NCI-H524 treated with DMSO at 0.1 percent for 48 hours (cell line): ENCODE measurements around the gene DENND1B.

ENCODE experiments used
- DNase-seq: peaks from one replicate; lab custom pipeline; 2025; lab: John Stamatoyannopoulos, UW

DENND1B gene

DNA sequence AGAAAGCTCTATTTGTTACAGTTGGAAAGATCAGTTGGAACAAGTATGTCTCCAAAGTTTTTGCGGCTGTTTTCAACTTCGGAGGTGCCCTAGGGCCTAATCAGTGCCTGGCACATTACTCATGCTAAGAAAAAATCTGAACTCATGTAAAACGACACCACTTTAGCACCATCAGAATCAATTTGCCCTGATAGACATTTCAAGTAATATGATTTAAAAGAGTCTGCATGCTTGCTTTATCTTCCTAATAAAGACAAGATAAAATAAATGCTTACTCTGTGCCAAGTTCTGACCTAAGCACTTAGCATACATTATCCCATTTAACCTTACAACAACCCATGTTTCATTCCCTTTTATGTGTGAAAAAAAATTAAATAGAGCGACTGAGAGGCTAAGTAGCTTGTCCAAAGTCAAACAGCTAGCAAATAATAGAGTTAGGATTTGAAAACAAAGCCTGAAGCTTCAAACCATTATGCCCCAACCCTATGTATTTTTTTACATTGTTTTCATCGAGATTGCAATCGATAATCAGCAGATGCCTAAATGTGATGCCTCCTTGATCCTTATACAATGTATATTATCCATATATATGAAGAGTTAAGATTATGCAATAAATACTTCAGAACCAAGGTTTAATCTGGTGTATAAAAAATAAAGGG lies 91.3 kb downstream of the DENND1B start:
- DNase-seq: no peak

DNA sequence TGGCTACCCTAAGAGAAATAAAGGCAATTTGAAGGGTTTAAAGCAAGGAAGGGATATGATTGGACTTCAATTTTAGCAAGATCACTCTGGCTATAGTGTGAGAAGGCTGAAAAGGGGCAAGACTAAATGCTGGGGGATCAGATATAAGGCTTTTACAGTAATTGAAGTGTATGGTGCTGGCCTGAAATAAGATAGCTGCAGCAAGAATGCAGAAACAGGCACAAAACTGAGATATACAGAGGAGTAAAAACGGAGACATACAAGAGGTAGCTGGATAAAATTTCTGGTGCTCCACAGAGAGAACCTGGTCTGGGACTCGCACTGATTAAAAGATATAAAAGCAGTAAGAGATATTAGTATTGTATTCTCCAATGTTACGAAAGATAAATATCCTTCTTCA lies 92.0 kb downstream of the DENND1B start:
- no peak for DNase-seq

DNA sequence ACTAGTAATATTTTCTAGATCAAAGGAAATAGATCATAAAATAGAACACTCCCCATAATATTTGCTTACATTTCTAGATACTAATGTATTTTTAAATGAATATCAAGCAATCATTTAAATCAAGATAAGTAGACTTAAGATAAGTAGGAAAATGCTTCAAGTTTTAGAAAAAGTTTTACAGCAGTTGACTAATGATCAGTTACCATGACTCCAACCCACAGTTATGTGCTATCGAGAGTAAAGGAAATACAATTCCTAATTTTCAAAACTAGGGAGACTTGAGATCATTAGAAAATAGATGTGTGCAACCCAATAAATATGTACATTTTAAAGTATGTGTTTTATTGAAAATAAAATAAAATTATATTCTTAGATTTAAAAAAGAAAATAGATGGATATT lies 95.0 kb downstream of the DENND1B start:
- DNase-seq: no peak

DNA sequence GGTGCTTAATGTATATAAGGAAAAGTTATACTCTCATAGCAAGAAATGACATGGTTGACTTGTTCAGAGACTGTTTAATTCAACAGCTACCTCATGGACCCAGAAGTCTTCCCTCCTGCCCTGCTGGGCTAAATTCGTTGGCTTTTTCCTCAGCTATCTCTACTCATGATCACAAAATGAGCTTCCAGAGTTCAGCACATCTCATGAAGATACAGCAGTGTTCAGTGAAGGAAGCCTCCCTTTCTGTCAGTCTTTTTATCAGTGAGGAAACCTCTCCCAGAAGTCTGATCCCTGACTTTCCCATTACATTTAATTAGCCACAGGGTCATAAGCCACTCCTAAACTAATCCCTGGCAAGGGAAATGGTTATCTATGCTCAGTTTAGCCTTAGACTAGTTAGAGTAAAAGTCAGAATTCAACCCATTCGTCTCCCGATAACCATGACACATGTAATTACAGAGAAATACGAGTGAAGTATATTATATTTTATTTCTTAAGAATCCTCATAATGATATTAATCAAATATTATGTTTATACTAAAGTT lies 97.5 kb downstream of the DENND1B start:
- DNase-seq: peak; percentile 44

DNA sequence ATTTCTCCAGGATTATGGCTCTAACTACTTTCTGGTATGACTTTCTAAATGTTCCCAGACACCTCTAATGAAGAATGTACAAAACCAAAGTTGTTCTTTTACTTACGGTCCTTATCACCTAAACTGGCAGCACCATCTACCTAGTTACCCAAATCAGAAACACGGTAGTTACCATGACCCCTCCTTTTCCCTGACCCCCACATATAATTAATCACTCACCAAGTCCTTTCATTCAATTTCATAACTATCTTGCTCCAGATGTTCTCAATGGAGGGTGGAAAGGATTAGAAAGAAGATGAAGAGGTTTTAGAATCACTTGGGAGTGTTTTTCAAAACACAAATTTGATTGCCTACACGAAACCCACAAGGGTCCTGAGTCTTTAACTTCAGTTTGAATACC lies 98.0 kb downstream of the DENND1B start:
- peak; percentile 44 for DNase-seq

DNA sequence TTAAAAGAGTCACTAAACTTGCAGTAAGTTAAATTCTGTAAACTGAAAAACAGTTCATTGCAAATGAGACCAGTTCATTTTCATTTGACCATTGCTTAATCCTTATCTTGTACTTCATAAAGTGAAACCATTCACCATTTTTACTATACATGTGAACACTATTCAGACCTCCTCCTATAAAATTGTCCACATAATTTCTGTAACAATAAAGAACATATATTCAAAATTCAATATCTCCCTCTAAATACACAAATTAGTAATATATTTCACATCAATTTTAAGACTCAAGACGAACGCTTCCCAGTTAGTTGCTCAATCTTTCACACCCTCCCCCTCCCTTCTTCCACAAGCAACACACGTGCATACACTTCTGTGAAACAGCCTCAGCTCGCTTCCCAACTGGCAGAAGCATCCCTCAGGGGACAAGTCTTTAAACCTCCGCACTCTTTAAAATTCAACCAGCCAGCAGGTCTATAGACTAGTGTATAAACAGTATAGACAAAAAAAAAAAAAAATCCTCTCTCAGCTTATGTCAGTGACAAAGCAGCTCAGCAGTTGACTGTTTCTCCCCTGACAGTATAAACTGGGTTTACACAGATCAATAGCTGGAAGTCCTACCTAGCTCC lies 99.6 kb downstream of the DENND1B start:
- DNase-seq: peak; percentile 84

DNA sequence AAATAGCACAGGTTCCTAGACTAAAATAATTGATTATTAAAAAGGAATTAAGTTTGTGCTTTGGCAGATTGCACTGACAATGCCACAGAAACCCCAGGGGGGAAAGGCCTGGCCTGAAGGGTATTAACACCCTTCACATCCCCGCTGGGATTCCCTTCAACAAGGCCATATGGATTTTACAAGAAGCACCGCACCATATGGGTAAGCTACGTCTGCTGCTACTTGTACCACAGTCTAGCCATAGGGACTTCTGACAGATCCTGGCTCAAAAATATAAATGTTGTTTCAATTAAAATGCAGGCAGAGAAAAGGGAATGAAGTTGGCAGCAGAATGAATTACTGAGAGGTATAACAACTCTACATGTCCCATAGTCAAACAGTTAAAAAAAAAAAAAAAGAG lies 101.0 kb downstream of the DENND1B start:
- DNase-seq: peak; percentile 91

DNA sequence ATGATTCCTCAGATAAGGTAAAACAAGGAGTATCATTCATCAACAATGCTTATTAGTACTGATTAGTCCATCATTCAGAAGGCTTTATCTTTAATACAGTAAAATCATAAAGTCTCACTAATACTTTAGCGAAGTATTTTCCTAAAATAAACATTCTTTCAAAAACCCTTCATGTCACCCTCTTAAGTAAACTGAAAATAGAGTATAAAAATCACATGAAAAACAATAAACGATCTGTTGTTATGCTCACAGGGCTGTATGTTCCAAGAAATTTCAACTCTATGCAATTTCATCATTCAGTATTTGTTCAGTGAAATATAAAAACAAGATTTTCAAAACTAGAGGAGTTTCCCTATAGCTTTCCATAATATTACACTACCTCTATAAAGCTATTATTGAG lies 102.0 kb downstream of the DENND1B start:
- DNase-seq: no peak

DNA sequence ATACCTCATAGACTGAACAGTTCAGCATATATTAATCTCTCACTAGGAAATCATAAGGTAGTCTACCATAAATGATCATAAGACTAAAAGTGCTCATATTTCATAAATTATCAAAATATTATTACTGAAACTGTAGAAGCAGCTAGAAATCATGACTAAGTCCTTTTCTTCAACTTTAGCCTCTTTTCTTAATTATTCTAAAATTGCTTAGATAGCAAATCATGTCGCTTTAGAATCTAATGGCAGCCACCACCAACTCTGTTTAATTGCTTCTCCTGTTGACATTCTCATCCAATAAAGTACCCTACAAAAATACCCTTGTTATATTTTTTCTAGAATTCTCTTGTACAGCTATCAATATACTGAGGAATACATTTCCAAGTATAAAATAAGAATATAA lies 102.9 kb downstream of the DENND1B start:
- DNase-seq: no peak

DNA sequence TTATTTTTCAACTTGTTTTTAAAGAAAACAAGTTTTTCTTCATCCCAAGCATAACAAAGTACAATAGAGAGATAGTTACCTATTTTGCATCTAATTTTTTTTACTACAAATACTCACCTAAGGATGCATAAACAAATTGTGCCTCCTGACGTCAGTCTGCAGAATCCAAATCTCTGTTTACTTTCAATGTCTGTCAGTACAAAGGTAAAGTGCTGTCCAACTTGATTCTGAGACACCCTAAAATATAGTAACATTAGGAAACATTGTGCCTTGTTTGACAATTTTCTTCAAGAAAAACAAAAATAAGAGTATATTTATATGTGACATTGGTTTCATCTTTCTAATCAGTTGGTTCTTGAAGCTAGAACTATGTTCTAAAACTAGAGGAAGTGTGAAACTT lies 103.4 kb downstream of the DENND1B start:
- no peak for DNase-seq

DNA sequence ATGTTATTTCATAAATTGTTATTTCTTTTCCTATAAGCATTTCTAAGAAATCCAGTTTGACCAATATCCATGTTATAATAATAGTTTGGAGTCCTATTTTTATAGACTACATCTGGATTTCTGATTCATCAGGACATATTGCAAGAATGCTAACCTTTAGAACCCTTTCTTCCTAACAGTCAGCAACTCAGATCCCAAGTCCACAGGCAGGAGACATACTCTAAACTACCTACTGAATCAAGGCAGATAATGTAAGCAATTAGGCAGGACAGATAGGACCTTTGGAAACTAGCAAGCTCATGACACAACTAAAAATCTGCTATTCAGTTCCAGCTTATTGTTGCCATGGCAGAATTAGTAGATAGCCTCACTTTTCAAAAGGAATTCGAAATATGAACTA lies 104.1 kb downstream of the DENND1B start:
- no peak for DNase-seq

DNA sequence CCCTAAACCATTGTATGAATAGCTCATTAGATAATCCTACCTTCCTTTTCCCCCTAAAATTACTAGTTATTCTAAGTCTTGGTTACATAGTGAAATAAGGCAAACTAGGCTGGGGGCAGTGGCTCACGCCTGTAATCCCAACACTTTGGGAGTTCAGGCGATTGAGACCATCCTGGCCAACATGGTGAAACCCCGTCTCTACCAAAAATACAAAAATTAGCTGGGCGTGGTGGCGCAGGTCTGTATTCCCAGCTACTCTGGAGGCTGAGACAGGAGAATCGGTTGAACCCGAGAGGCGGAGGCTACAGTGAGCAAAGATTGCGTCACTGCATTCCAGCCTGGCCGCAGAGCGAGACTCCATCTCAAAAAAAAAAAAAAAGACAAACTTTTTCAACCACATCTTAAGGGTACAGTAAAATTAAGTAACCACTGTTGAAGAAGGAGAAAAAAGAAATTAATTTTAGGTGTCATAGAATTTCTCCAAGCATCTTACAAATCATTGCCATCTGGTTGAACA lies 108.5 kb downstream of the DENND1B start:
- no peak for DNase-seq

DNA sequence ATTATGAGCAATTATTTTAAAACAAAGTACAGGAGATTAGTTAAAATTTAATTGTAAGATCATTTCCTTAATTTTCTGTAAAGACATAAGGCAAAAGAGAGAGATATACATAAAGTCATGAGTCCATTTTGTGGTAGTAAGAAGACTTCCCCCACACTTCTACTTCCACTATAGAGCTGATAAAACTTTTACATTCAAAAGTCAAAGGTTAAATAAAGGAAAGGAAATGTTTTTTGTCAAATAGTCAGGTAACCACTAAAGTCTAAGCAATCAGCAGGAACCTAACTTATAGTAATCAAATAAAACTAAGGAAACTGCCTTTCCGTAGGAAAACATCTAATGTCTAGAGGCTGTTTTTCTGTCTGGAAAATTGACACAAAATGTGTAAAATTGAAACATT lies 110.9 kb downstream of the DENND1B start:
- no peak for DNase-seq

DNA sequence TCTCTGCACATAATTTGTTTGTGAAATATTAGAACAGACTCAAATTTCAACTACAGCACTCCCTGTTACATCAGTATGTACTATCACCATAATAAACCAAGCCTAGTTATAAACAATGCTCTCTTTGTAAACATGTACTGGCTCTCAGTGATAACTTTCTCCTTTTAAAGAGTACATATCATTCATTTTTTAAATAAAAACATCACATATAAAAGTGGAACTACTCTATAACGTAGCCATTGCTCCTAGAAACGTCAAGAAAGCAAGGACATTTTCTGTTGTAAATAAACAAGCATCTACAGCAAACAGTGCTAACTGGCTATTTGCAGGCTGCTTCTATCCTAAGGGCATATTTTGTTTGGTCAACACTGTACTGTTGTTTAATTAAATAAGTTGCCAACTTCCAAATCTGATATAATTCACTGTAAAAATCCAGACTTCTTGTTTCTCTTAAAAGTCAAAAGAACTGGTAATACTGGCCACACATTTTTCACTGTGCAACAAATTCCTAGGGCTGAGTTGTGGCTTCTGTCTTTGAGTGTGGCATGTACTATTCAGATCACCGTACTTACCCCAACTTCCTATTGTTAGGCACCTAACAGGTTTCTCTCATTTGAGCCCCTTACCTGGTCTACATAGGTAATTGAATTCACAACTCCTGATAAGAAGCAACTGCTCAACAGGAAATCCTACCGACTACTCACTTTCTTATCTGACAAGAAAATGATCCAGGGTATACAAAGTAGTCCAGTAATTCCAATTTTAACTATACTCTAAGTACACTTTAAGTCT lies 111.9 kb downstream of the DENND1B start:
- DNase-seq: no peak

DNA sequence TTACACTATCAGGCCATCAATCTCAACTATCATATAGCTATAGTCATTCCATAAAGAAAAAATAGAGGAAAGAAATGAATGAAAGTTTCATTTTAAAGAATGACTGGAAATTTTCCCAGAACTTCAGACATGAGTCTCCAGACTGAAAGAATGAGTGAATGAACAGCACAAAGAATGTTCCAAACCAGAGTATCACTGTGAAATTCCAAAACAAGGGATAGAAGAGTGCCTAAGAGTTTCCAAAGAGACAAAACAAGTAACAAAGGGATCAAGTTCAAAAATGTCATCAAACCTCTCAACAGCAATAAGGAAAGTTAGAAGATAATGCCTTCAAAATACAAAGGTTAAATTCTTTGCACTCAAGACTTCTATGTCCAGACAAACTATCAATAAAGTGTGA lies 114.9 kb downstream of the DENND1B start:
- no peak for DNase-seq

DNA sequence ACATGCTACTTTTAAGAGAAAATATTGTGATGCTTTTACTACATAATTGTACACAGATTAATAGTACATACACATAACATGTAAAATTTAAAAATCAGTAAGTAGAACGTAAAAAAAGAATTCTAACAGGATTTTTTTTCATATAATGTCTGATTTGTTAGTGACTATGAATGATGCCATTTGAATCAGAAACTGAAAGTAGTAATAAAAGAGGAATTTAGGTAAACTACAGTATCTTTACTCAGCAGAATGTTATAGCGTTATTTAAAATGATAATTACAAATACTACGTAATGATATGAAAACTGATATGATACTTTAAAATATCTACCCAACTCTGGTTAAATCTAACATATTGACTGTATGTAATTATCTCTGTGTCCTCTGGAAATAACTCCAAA lies 116.1 kb downstream of the DENND1B start:
- no peak for DNase-seq

DNA sequence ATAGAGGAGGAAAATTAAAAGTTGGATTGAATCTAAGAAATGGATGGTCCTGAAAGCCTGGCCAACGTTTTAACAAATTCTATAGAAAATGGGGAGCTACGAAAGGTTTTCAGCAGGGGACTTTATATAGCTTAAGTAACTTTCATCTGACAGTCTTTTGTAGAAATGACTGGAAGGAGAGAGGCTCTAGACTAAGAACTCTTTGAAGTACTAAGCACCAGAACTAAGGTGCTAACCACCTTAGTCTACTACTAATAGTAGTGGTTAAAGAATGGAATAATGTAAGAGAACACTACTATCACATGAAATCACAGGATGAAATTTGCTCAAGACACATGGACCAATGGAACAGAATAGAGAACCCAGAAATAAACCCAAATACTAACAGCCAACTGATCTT lies 126.1 kb downstream of the DENND1B start:
- DNase-seq: no peak

DNA sequence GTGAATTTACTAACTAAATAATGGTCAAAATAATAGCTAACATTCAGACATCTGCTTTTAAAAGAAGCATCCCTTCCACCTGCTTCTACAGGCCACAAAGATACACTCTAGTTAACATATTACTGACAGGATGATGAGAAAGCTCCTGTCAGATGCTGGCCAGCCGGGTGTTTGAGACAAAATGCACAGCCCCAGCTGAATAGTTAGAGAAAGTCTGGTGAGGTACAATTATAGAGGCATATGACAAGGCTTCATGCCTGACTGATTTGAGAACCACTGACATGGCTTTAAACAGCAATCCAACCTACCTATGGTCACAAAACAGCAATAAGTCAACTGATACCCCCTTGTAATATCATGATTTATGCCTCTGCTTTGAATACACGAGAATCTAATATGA lies 137.0 kb downstream of the DENND1B start:
- peak; percentile 86 for DNase-seq

DNA sequence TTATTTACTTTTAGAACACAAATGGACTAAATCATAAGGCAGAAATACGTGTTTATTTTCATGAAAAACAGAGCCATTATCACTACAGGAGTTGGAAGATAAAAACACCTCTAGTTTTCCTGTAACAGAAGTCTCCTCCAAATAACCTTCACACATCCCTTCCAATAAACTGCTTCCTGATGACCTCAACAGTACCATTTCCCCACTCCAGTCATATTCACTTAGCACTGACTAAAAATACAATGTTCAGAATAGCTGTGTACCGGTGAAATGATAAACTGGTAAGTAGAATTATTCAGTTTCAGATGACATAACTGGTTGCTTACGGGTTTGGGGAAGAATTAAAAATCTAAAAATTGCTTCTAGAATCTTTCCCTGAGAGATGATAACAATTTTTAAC lies 137.9 kb downstream of the DENND1B start:
- DNase-seq: no peak

DNA sequence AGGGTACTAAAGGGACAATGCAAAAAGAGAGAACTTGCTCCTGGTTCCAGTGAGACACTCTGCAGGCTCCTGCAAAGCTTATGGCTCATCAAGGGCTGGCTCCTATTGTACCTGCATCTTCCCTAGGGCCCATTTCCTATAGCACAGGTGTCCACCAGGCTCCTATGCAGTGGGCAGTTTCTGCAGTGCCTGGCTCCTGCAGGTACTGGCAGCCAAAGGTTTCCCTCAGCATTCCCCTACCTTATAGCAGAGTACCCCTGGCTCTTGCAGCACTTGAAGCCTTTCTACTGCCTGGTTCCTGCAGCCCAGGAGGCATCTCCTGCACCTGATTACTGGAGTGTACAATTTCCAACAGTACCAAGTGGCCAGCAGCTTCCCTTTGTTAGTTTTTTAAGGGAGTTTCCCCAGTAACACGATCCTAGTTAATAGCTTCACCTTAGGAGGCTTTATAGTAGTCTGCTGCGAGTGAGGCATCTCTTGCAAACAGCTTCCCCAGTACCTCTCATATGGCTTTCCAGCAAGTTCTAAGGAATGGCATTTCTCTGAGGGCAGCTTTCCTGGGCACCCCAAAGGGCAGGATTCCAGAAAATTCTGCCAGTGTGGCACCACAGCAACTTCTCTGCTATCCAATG lies 141.7 kb downstream of the DENND1B start:
- DNase-seq: no peak

DNA sequence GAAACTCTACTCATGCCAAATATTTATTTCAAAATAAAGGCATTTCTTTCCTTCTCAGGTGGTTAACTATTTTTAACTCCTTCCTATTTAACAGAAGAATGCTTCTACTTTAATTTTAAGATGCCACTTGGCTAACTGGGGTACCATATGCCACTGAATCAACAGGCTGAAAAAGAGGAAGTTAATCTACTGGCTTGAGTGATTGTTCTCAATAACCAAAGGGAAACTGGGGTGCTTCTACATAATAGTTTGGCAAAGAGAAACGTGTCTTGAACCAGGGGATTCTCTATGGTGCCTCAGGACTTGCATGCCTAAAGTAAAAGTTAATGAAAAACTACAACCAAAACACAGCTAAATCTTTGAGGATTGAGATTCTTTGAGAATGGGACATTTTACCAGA lies 142.6 kb downstream of the DENND1B start:
- DNase-seq: peak; percentile 8

DNA sequence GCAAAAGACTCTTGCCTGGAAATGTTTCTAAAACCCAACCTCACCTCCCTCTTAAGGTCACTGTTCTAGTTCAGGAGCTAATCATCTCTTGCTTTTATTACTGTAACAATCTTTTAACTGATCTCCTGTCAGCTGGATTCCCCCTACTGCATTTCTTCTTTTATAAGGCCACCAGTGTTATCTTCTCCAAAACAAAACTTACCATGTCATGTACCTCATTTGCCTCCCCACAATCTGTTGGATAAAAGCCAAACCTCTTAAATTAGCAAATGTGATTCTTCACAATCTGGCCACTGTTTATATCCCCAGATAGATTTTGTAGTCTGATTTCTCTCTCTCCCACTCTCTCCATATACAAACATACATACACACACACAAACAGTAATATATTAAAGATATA lies 143.3 kb downstream of the DENND1B start:
- DNase-seq: no peak
